Measurements from ENCODE around the gene ADCK1.

Gene ADCK1

DNA sequence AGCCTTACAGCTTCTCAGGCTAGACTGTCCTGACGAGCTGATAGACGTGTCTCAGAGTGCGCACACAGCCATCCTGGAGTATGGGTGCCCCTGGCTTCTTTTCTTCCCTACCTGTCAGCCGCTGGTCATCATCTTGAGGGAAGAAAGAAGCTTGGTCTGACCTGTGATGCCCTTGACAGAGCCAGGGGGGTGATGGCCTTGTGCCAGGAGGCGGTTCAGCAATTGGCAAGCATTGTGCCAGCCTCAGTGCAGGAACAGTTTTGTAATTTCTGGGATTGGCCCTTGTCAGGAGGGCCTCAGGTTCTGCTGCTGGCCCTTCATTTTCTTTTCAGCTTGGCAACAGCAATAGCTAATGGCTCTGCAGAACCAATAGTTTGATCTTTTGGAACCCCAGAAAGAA, 80.1 kb downstream of the ADCK1 start:
- Histone ChIP-seq H3K4me1 (ENCODE audit: insufficient read depth, low read length, poor library complexity, severe bottlenecking) (peaks cover 13% of the 10 kb centered on the region), H3K4me2 (ENCODE audit: low read depth, low read length, poor library complexity, severe bottlenecking) (no peak overlapping the region), H3K27me3 (ENCODE audit: insufficient read depth, low read length, poor library complexity, severe bottlenecking) (no peaks in the 10 kb centered on the region), H3K9me3 (ENCODE audit: insufficient read depth, low read depth, low read length) (no peaks in the 10 kb centered on the region), H3K4me3 (ENCODE audit: low read length, poor library complexity, severe bottlenecking) (no peak overlapping the region), H3K79me2 (ENCODE audit: insufficient read depth, low read length) (no peaks in the 10 kb centered on the region), H3F3A (ENCODE audit: low read depth) (no peaks in the 10 kb centered on the region), H2AFZ (ENCODE audit: low read length) (no peak overlapping the region), H3K36me3 (ENCODE audit: insufficient read depth, low read length) (no peaks in the 10 kb centered on the region), H3K9me2 (replicated peaks; ENCODE audit: low read depth, low read length) (no peaks in the 10 kb centered on the region), H3K9ac (ENCODE audit: low read depth, low read length, poor library complexity, severe bottlenecking) (no peak overlapping the region), H4K20me1 (ENCODE audit: insufficient read depth, low read length, poor library complexity, severe bottlenecking) (no peaks in the 10 kb centered on the region)
- TF ChIP-seq EZH2phosphoT487 (IDR thresholded peaks at IDR 0.05; ENCODE audit: borderline replicate concordance), result no peak
- TF ChIP-seq, protein P1, sequence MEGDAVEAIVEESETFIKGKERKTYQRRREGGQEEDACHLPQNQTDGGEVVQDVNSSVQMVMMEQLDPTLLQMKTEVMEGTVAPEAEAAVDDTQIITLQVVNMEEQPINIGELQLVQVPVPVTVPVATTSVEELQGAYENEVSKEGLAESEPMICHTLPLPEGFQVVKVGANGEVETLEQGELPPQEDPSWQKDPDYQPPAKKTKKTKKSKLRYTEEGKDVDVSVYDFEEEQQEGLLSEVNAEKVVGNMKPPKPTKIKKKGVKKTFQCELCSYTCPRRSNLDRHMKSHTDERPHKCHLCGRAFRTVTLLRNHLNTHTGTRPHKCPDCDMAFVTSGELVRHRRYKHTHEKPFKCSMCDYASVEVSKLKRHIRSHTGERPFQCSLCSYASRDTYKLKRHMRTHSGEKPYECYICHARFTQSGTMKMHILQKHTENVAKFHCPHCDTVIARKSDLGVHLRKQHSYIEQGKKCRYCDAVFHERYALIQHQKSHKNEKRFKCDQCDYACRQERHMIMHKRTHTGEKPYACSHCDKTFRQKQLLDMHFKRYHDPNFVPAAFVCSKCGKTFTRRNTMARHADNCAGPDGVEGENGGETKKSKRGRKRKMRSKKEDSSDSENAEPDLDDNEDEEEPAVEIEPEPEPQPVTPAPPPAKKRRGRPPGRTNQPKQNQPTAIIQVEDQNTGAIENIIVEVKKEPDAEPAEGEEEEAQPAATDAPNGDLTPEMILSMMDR (conservative IDR thresholded peaks at IDR 0.05; ENCODE audit: low read length), result no peak

DNA sequence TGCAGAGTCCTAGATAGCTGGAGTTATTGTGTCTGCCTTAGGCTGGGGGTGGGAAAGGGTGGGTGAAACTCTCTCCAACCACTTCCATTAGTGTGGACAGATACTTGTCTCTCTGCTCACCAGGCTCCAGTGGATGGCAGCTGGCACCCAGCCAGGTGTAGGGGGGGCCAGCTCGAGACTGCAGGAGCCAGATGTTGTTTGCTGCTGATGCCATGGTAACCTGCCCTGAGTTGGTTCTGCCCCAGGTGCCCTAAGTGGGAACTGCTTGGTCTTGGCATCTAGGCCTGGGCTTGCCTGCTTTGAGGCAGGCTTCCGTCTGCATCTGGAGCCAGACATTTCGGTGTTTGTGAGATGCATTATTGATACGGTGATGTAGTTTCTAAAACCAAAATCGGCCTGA, 82.2 kb downstream of the ADCK1 start:
- Histone ChIP-seq H3F3A (ENCODE audit: low read depth) (no peaks in the 10 kb centered on the region), H3K4me2 (ENCODE audit: low read depth, low read length, poor library complexity, severe bottlenecking) (no peak overlapping the region), H3K9me2 (replicated peaks; ENCODE audit: low read depth, low read length) (no peaks in the 10 kb centered on the region), H3K9ac (ENCODE audit: low read depth, low read length, poor library complexity, severe bottlenecking) (no peak overlapping the region), H3K27me3 (ENCODE audit: insufficient read depth, low read length, poor library complexity, severe bottlenecking) (no peaks in the 10 kb centered on the region), H2AFZ (ENCODE audit: low read length) (no peak overlapping the region), H3K36me3 (ENCODE audit: insufficient read depth, low read length) (no peaks in the 10 kb centered on the region), H3K79me2 (ENCODE audit: insufficient read depth, low read length) (no peaks in the 10 kb centered on the region), H3K4me3 (ENCODE audit: low read length, poor library complexity, severe bottlenecking) (no peak overlapping the region), H3K9me3 (ENCODE audit: insufficient read depth, low read depth, low read length) (no peaks in the 10 kb centered on the region), H3K4me1 (ENCODE audit: insufficient read depth, low read length, poor library complexity, severe bottlenecking) (peaks cover 13% of the 10 kb centered on the region), H4K20me1 (ENCODE audit: insufficient read depth, low read length, poor library complexity, severe bottlenecking) (no peaks in the 10 kb centered on the region)
- TF ChIP-seq, protein P1 (conservative IDR thresholded peaks at IDR 0.05; ENCODE audit: low read length), result no peak
- no peak for TF ChIP-seq EZH2phosphoT487 (IDR thresholded peaks at IDR 0.05; ENCODE audit: borderline replicate concordance)

DNA sequence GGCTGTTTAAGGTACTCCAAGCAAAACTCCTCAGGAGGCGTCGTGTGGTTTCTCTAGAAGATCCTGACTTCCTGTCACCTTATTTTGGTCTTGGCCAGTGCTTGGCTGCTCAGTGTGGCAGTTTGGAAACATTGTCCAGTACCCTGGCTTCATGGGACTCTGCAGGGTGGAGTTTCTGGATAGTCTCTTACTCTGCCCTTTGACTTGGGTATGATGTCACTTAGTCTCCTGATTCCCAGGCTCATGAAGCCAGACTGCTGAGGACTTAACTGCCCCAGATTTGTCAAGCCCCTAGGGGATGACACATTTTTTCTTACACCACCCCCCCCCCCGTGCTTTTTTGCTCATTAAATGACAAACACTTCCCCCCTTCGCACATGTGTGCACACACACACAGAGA, 82.7 kb downstream of the ADCK1 start:
- Histone ChIP-seq H3K9me2 (replicated peaks; ENCODE audit: low read depth, low read length) (no peaks in the 10 kb centered on the region), H3K4me1 (ENCODE audit: insufficient read depth, low read length, poor library complexity, severe bottlenecking) (peaks cover 13% of the 10 kb centered on the region), H3K36me3 (ENCODE audit: insufficient read depth, low read length) (no peaks in the 10 kb centered on the region), H3K4me3 (ENCODE audit: low read length, poor library complexity, severe bottlenecking) (no peak overlapping the region), H3K9me3 (ENCODE audit: insufficient read depth, low read depth, low read length) (no peaks in the 10 kb centered on the region), H2AFZ (ENCODE audit: low read length) (no peak overlapping the region), H3K79me2 (ENCODE audit: insufficient read depth, low read length) (no peaks in the 10 kb centered on the region), H3K9ac (ENCODE audit: low read depth, low read length, poor library complexity, severe bottlenecking) (no peak overlapping the region), H3K27me3 (ENCODE audit: insufficient read depth, low read length, poor library complexity, severe bottlenecking) (no peaks in the 10 kb centered on the region), H4K20me1 (ENCODE audit: insufficient read depth, low read length, poor library complexity, severe bottlenecking) (no peaks in the 10 kb centered on the region), H3K4me2 (ENCODE audit: low read depth, low read length, poor library complexity, severe bottlenecking) (no peak overlapping the region), H3F3A (ENCODE audit: low read depth) (no peaks in the 10 kb centered on the region)
- TF ChIP-seq, protein P1 (conservative IDR thresholded peaks at IDR 0.05; ENCODE audit: low read length), result no peak
- no peak for TF ChIP-seq EZH2phosphoT487 (IDR thresholded peaks at IDR 0.05; ENCODE audit: borderline replicate concordance)
